B cell (primary cell): ENCODE measurements around the gene LCN10. TPM values are rescaled to one million over a fixed set of nuclear protein-coding genes. Genes with fewer than 3 reads are reported as not detected.

Source experiments
- ATAC-seq: fragments of 200-7000 bp; cut with Tn5 transposase; one replicate; pipeline ENCODE4 v1.10.0; 2021; ENCODE audit warnings: low read depth, mild to moderate bottlenecking, moderate number of reproducible peaks, moderate library complexity
- CTCF ChIA-PET: fragments of 350-600 bp; sonication (Branson Sonifier 250); formaldehyde crosslinking; loops from one replicate; lab custom pipeline; 2021; ENCODE audit warnings: antibody characterized with exemption, inconsistent platforms; lab: Charles Lee
- POLR2A ChIA-PET: fragments of 350-600 bp; sonication (Branson Sonifier 250); formaldehyde crosslinking; loops from one replicate; lab custom pipeline; 2021; ENCODE audit warnings: antibody characterized with exemption; lab: Charles Lee
- DNase-seq: peaks from one replicate; pipeline ENCODE4 v3.0.0; 2013
- H2AFZ ChIP-seq: 2 replicates; pipeline ENCODE4 v1.6.1; 2012; ENCODE audit warnings: mild to moderate bottlenecking, low read depth, low read length; ENCODE audit not compliant: insufficient read depth, poor library complexity, severe bottlenecking
- H3K27ac ChIP-seq, 2 donors: 1 replicate in 1 of 2; 2 replicates in 1 of 2; pipeline ENCODE4 v1.5.1; 2012 to 2013; ENCODE audit warnings: low read length in 2 of 2, mild to moderate bottlenecking in 2 of 2, moderate library complexity in 1 of 2
- H3K27me3 ChIP-seq, 4 experiments: fragments of 200-600 bp in 1 of 4; sonication (generic) in 1 of 4; replicated peaks in 1 of 4; 1 replicate in 2 of 4; 2 replicates in 2 of 4; pipeline versions ENCODE4 v1.6.1 to v1.7.0; 2013 to 2016; ENCODE audit warnings: low read length in 3 of 4, mild to moderate bottlenecking in 2 of 4, mixed read lengths in 1 of 4, moderate library complexity in 1 of 4; ENCODE audit not compliant: insufficient read depth in 4 of 4, control insufficient read depth in 3 of 4; ENCODE audit errors: control extremely low read depth in 1 of 4
- H3K36me3 ChIP-seq, 2 experiments: replicated peaks in 1 of 2; 1 replicate in 1 of 2; 2 replicates in 1 of 2; pipeline versions ENCODE4 v1.6.1 to v1.7.1; 2013; ENCODE audit warnings: low read length in 1 of 2; ENCODE audit not compliant: insufficient read depth in 2 of 2, control insufficient read depth in 1 of 2; ENCODE audit errors: control extremely low read depth in 1 of 2, extremely low read depth in 1 of 2
- H3K4me1 ChIP-seq, 2 donors: fragments of 200-600 bp in 1 of 2; sonication (generic) in 1 of 2; 1 replicate in 1 of 2; 2 replicates in 1 of 2; pipeline versions ENCODE4 v1.5.1 to v1.6.1; 2013 to 2017; ENCODE audit warnings: low read length in 2 of 2; ENCODE audit not compliant: control insufficient read depth in 2 of 2, insufficient read depth in 2 of 2
- H3K4me2 ChIP-seq: replicated peaks from 2 replicates; pipeline ENCODE3; 2012; ENCODE audit warnings: mild to moderate bottlenecking, low read depth, low read length; ENCODE audit not compliant: poor library complexity, severe bottlenecking
- H3K4me3 ChIP-seq, 5 experiments: fragments of 200-600 bp in 1 of 5; sonication (generic) in 1 of 5; 1 replicate in 3 of 5; 2 replicates in 2 of 5; pipeline versions ENCODE4 v1.5.1 to v1.7.0; 2011 to 2016; ENCODE audit warnings: low read length in 4 of 5, mild to moderate bottlenecking in 4 of 5, low read depth in 2 of 5, control low read depth in 1 of 5, moderate library complexity in 1 of 5; ENCODE audit not compliant: insufficient read depth in 1 of 5; ENCODE audit errors: control extremely low read depth in 1 of 5, extremely low read depth in 1 of 5
- H3K79me2 ChIP-seq: fragments of 200-600 bp; sonication (generic); one replicate; pipeline ENCODE4 v1.6.0; 2016; ENCODE audit warnings: low read length; ENCODE audit not compliant: control insufficient read depth, insufficient read depth
- H3K9ac ChIP-seq: fragments of 200-600 bp; sonication (generic); 2 replicates; pipeline ENCODE4 v1.6.1; 2017; ENCODE audit warnings: mild to moderate bottlenecking, low read length, moderate library complexity
- H3K9me3 ChIP-seq, 3 donors: one replicate each; pipeline versions ENCODE4 v1.6.1 to v1.7.1; 2013; ENCODE audit warnings: low read length in 2 of 3; ENCODE audit not compliant: control insufficient read depth in 2 of 3, insufficient read depth in 1 of 3; ENCODE audit errors: control extremely low read depth in 1 of 3
- H4K20me1 ChIP-seq: 2 replicates; pipeline ENCODE4 v1.6.0; 2012; ENCODE audit warnings: mild to moderate bottlenecking, low read length; ENCODE audit not compliant: insufficient read depth, control insufficient read depth, poor library complexity, severe bottlenecking
- H3K27ac Mint-ChIP-seq: one replicate; pipeline ENCODE4 v1.8.0; 2021; ENCODE audit warnings: mixed read lengths
- H3K27me3 Mint-ChIP-seq: one replicate; pipeline ENCODE4 v1.8.0; 2021; ENCODE audit warnings: mixed read lengths
- H3K4me1 Mint-ChIP-seq: one replicate; pipeline ENCODE4 v1.8.0; 2021; ENCODE audit warnings: mixed read lengths
- H3K4me3 Mint-ChIP-seq: one replicate; pipeline ENCODE4 v1.8.0; 2021; ENCODE audit warnings: mixed read lengths
- H3K9me3 Mint-ChIP-seq: one replicate; pipeline ENCODE4 v1.8.0; 2022; ENCODE audit warnings: mixed read lengths; ENCODE audit not compliant: insufficient read depth
- CTCF ChIP-seq: fragments of 200-600 bp; IDR thresholded peaks from one replicate; pipeline ENCODE4 v1.8.0; 2022; ENCODE audit warnings: antibody characterized with exemption, mild to moderate bottlenecking
- EZH2 ChIP-seq: IDR thresholded peaks from 2 replicates; pipeline ENCODE4 v1.6.1; 2012; ENCODE audit warnings: borderline replicate concordance, low read depth, mild to moderate bottlenecking, moderate library complexity, low read length; ENCODE audit not compliant: insufficient read depth, poor library complexity, severe bottlenecking
- WGBS: methylation state at CpG from one replicate; pipeline ENCODE4 v1.1.5; 2013; ENCODE audit warnings: missing lambda C conversion rate; ENCODE audit not compliant: insufficient coverage; 5-methylcytosine and 5-hydroxymethylcytosine counted together
- intact Hi-C: fragments of 100-400 bp; cut with micrococcal nuclease; formaldehyde crosslinking; loops from one replicate; pipeline ENCODE4 v1.10.0; 2022
- polyA plus RNA-seq: library from polyadenylated mRNA; depleted of rRNA; stranded (reverse); fragments of >200 nt; gene quantifications from 2 replicates; pipeline ENCODE4 v1.2.3, GENCODE V29; 2012
- total RNA-seq, 2 donors: library from RNA; stranded (reverse); fragments of 120-200 nt in 1 of 2; gene quantifications; 1 replicate in 1 of 2; 2 replicates in 1 of 2; pipeline versions ENCODE4 v1.2.3 to v1.2.4, GENCODE V29; 2013 to 2022

LCN10 gene
- total and polyA plus RNA-seq, 2 donors (not counting 1 experiment from before 2014, with no cell fraction given): 76.3 to 93.0 TPM

GRCh38 chr9:136765041-136765440, 22.3 kb upstream of the LCN10 start:
- H3K4me3 ChIP-seq: no peak overlapping the region
- 96% methylated on average over 12 of the region's 14 CpGs for WGBS
- peaks cover 0 to 3% (median 2%) of the 10 kb centered on the region in 4 experiments for H3K27me3 ChIP-seq
- Mint-ChIP-seq H3K27ac (no peak overlapping the region), H3K4me1 (peaks cover 48% of the 10 kb centered on the region), H3K4me3 (no peak overlapping the region), H3K27me3 (no peaks in the 10 kb centered on the region), H3K9me3 (no peaks in the 10 kb centered on the region)
- ChIA-PET POLR2A (interaction anchor here (0.6 kb wide), 1 partner anchor 501 kb away, joined by 6 read pairs; no protein-coding TSS in a partner anchor), CTCF (interaction anchor here (1.3 to 4.6 kb wide), 2 partner anchors 13 to 36 kb away, joined by 4 to 24 read pairs; no protein-coding TSS in a partner anchor)
- H3K4me1 ChIP-seq: peaks cover 28 to 72% of the 10 kb centered on the region in 2 donors
- no peak for ATAC-seq
- DNase-seq: peak; percentile 35
- no peak overlapping the region for H3K9ac ChIP-seq
- H3K4me2 ChIP-seq: no peak overlapping the region
- intact Hi-C loops: no loop called here
- no peak overlapping the region for H2AFZ ChIP-seq
- H3K79me2 ChIP-seq: no peaks in the 10 kb centered on the region
- no peak overlapping the region for H3K27ac ChIP-seq
- no peaks in the 10 kb centered on the region for H3K36me3 ChIP-seq
- no peak for TF ChIP-seq CTCF
- no peak for TF ChIP-seq EZH2
- H4K20me1 ChIP-seq: no peaks in the 10 kb centered on the region
- no peaks in the 10 kb centered on the region for H3K9me3 ChIP-seq

- no peaks in the 10 kb centered on the region for H3K9me3 Mint-ChIP-seq
- intact Hi-C loops: no loop called here
- Histone ChIP-seq H4K20me1 (no peaks in the 10 kb centered on the region), H3K9me3 (no peaks in the 10 kb centered on the region), H3K27ac (no peak within 1 kb of the TSS), H3K4me2 (no peak within 1 kb of the TSS), H2AFZ (no peak within 1 kb of the TSS), H3K36me3 (no peaks in the 10 kb centered on the region), H3K27me3 (peaks cover 0 to 3% (median 2%) of the 10 kb centered on the region in 4 experiments), H3K4me3 (no peak within 1 kb of the TSS), H3K79me2 (peaks cover 3% of the 10 kb centered on the region), H3K4me1 (peaks cover 34 to 74% of the 10 kb centered on the region in 2 donors), H3K9ac (no peak within 1 kb of the TSS)
- POLR2A ChIA-PET: interaction anchor here (0.6 to 1.5 kb wide), 2 partner anchors 36 to 502 kb away, joined by 3 to 6 read pairs; no protein-coding TSS in a partner anchor
- ATAC-seq (no peak), DNase-seq (no peak)
- peak within 1 kb of the TSS; percentile 20 for H3K27ac Mint-ChIP-seq
- CTCF ChIA-PET: interaction anchor here (1.0 to 1.3 kb wide), 3 partner anchors 36 to 271 kb away, joined by 3 to 6 read pairs (median 4); no protein-coding TSS in a partner anchor
- H3K27me3 Mint-ChIP-seq: no peaks in the 10 kb centered on the region
- TF ChIP-seq EZH2: no peak
- TF ChIP-seq CTCF: no peak
- WGBS: 93% methylated on average over 14 of the region's 14 CpGs
- H3K4me3 Mint-ChIP-seq: no peak within 1 kb of the TSS
- peaks cover 50% of the 10 kb centered on the region for H3K4me1 Mint-ChIP-seq
These were observed 21.7 kb upstream of the LCN10 start, which contains the start of gene LCN15 for GRCh38 chr9:136764301-136764891. TSS of gene LCN15 (minus strand) at chr9:136764518. CDS start at chr9:136764488, 30 bp downstream.
